ENCODE results near the gene FBLN5. TPM values are rescaled to one million over a fixed set of nuclear protein-coding genes. Genes with fewer than 3 reads are reported as not detected.

FBLN5 gene
- total and polyA plus RNA-seq, 2 donors (not counting 3 experiments of a cell fraction or from before 2014, with no cell fraction given): 27.6 to 33.1 TPM

DNA sequence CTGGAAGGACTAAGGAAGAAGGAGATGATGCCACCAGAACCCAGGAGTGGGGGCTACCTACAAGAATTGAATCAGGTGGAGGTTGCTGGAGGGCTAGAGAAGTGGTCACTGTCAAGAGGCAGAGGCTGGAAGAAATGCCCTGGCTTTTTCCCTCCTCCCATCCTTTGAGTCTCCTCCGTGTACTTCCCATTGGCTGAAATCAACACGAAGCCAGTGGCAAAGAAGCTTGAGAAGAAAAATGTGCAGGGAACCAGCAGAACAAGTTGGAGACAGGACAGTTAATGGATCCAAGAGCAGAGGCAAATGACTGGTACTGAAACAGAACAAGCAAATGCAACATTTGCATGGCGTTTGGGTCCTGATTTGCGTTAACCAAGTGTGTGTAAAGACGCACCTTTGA is 9.1 kb upstream of the FBLN5 start:
- ChIA-PET POLR2A (no interaction called here), CTCF (no interaction called here)
- no peak for DNase-seq (ENCODE audit: low read depth, low spot score)
- Histone ChIP-seq H3K27me3 (ENCODE audit: control insufficient read depth in 2 of 2, insufficient read depth in 2 of 2, low read length in 2 of 2) (no peaks in the 10 kb centered on the region), H3K27ac (ENCODE audit: insufficient read depth, low read depth, low read length) (no peak overlapping the region), H3K36me3 (ENCODE audit: control insufficient read depth in 2 of 2, extremely low read depth in 1 of 2, insufficient read depth in 2 of 2, low read length in 2 of 2) (no peaks in the 10 kb centered on the region), H3K4me1 (ENCODE audit: control insufficient read depth, extremely low read depth, insufficient read depth, low read length) (no peaks in the 10 kb centered on the region), H3K4me2 (ENCODE audit: insufficient read depth, low read length) (no peak overlapping the region), H3K4me3 (replicated peaks in 1 of 3; ENCODE audit: insufficient read depth in 1 of 3, low read depth in 1 of 3, low read length in 3 of 3) (no peak overlapping the region), H3K9ac (replicated peaks; ENCODE audit: extremely low read depth, insufficient read depth, low read length) (no peak overlapping the region), H4K20me1 (replicated peaks; ENCODE audit: control insufficient read depth, extremely low read depth, insufficient read depth, low read length) (no peaks in the 10 kb centered on the region), H3K79me2 (ENCODE audit: control insufficient read depth, insufficient read depth, low read length) (no peaks in the 10 kb centered on the region), H3K9me1 (replicated peaks; ENCODE audit: control insufficient read depth, extremely low read depth, insufficient read depth, low read length) (no peaks in the 10 kb centered on the region), H3K9me3 (replicated peaks; ENCODE audit: control insufficient read depth, insufficient read depth, low read length) (no peaks in the 10 kb centered on the region), H2AFZ (ENCODE audit: low read depth, low read length) (no peak overlapping the region)
- TF ChIP-seq EZH2 (IDR thresholded peaks at IDR 0.05; ENCODE audit: borderline replicate concordance, low read depth, low read length, severe bottlenecking) (no peak), POLR2AphosphoS5 (IDR thresholded peaks at IDR 0.05; ENCODE audit: insufficient read depth, low read depth, low read length) (no peak), POLR2A (IDR thresholded peaks at IDR 0.05; ENCODE audit: low read depth, low read length) (no peak), GATA2 (IDR thresholded peaks at IDR 0.05; ENCODE audit: insufficient read depth, insufficient read length, low read depth, low read length) (no peak)
- TF ChIP-seq, protein P1, sequence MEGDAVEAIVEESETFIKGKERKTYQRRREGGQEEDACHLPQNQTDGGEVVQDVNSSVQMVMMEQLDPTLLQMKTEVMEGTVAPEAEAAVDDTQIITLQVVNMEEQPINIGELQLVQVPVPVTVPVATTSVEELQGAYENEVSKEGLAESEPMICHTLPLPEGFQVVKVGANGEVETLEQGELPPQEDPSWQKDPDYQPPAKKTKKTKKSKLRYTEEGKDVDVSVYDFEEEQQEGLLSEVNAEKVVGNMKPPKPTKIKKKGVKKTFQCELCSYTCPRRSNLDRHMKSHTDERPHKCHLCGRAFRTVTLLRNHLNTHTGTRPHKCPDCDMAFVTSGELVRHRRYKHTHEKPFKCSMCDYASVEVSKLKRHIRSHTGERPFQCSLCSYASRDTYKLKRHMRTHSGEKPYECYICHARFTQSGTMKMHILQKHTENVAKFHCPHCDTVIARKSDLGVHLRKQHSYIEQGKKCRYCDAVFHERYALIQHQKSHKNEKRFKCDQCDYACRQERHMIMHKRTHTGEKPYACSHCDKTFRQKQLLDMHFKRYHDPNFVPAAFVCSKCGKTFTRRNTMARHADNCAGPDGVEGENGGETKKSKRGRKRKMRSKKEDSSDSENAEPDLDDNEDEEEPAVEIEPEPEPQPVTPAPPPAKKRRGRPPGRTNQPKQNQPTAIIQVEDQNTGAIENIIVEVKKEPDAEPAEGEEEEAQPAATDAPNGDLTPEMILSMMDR (IDR thresholded peaks at IDR 0.05; ENCODE audit: extremely low read depth in 1 of 2, insufficient read depth in 1 of 2, low read depth in 1 of 2, low read length in 2 of 2): no peak
- TF ChIP-seq, protein P2, sequence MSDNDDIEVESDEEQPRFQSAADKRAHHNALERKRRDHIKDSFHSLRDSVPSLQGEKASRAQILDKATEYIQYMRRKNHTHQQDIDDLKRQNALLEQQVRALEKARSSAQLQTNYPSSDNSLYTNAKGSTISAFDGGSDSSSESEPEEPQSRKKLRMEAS (IDR thresholded peaks at IDR 0.05; ENCODE audit: insufficient read depth, insufficient read length): no peak
- no TSS peak for BruUV-seq (replicated peaks)
- intact Hi-C loops (cut with micrococcal nuclease) (no loop called here), dilution Hi-C loops (cut with MboI; ENCODE audit: extremely low pct_ligation_motif_present, low sequenced_read_pairs) (no loop called here)
- no peak for FAIRE-seq

DNA sequence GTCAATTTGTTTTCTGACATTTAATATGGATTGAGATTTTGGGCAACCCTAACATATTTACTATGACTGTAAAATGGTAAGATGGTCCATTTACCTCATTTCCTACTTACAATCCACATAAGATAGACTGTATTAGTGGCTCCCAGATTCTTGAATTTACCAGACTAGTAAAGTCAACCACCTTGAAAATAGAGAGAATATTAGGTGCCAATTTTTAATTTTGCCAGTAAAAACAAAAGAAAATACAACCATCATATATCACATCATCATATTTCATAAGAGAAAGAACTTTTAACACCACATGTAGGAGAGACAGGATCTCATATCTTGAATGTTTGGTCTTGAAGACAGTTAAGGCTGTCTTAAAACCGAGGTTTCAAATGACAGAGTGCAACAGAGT is 7.7 kb upstream of the FBLN5 start:
- FAIRE-seq: no peak
- Histone ChIP-seq H3K27me3 (ENCODE audit: control insufficient read depth in 2 of 2, insufficient read depth in 2 of 2, low read length in 2 of 2) (no peaks in the 10 kb centered on the region), H3K4me1 (ENCODE audit: control insufficient read depth, extremely low read depth, insufficient read depth, low read length) (no peaks in the 10 kb centered on the region), H4K20me1 (replicated peaks; ENCODE audit: control insufficient read depth, extremely low read depth, insufficient read depth, low read length) (no peaks in the 10 kb centered on the region), H2AFZ (ENCODE audit: low read depth, low read length) (no peak overlapping the region), H3K36me3 (ENCODE audit: control insufficient read depth in 2 of 2, extremely low read depth in 1 of 2, insufficient read depth in 2 of 2, low read length in 2 of 2) (no peaks in the 10 kb centered on the region), H3K4me3 (replicated peaks in 1 of 3; ENCODE audit: insufficient read depth in 1 of 3, low read depth in 1 of 3, low read length in 3 of 3) (no peak overlapping the region), H3K27ac (ENCODE audit: insufficient read depth, low read depth, low read length) (no peak overlapping the region), H3K9me3 (replicated peaks; ENCODE audit: control insufficient read depth, insufficient read depth, low read length) (no peaks in the 10 kb centered on the region), H3K9me1 (replicated peaks; ENCODE audit: control insufficient read depth, extremely low read depth, insufficient read depth, low read length) (no peaks in the 10 kb centered on the region), H3K4me2 (ENCODE audit: insufficient read depth, low read length) (no peak overlapping the region), H3K79me2 (ENCODE audit: control insufficient read depth, insufficient read depth, low read length) (no peaks in the 10 kb centered on the region), H3K9ac (replicated peaks; ENCODE audit: extremely low read depth, insufficient read depth, low read length) (no peak overlapping the region)
- POLR2A ChIA-PET: no interaction called here
- dilution Hi-C loops (cut with MboI; ENCODE audit: extremely low pct_ligation_motif_present, low sequenced_read_pairs) (no loop called here), intact Hi-C loops (cut with micrococcal nuclease) (no loop called here)
- CTCF ChIA-PET: no interaction called here
- BruUV-seq (replicated peaks): no TSS peak
- TF ChIP-seq MYC (IDR thresholded peaks at IDR 0.05; ENCODE audit: low read depth, low read length): no peak
- no peak for TF ChIP-seq GATA2 (IDR thresholded peaks at IDR 0.05; ENCODE audit: insufficient read depth, insufficient read length, low read depth, low read length)
- no peak for TF ChIP-seq POLR2AphosphoS5 (IDR thresholded peaks at IDR 0.05; ENCODE audit: insufficient read depth, low read depth, low read length)
- TF ChIP-seq FOS (IDR thresholded peaks at IDR 0.05; ENCODE audit: borderline replicate concordance, insufficient read depth, low read length): no peak
- no peak for TF ChIP-seq JUN (IDR thresholded peaks at IDR 0.05; ENCODE audit: borderline replicate concordance, insufficient read depth, insufficient read length, low read depth)
- no peak for TF ChIP-seq EZH2 (IDR thresholded peaks at IDR 0.05; ENCODE audit: borderline replicate concordance, low read depth, low read length, severe bottlenecking)
- TF ChIP-seq, protein P1 (IDR thresholded peaks at IDR 0.05; ENCODE audit: extremely low read depth in 1 of 2, insufficient read depth in 1 of 2, low read depth in 1 of 2, low read length in 2 of 2): no peak
- TF ChIP-seq POLR2A (IDR thresholded peaks at IDR 0.05; ENCODE audit: low read depth, low read length): no peak
- TF ChIP-seq, protein P2 (IDR thresholded peaks at IDR 0.05; ENCODE audit: insufficient read depth, insufficient read length): no peak
- no peak for DNase-seq (ENCODE audit: low read depth, low spot score)

Measured in endothelial cell of umbilical vein (primary cell).